OCI-LY7 (cell line): Measurements from ENCODE around the gene NR2F2. TPM values are rescaled to one million over a fixed set of nuclear protein-coding genes. Genes with fewer than 3 reads are reported as not detected.

Source experiments
- BruUV-seq: library from RNA; stranded (reverse); fragments of 400-500 nt; replicated peaks from 2 replicates; lab custom pipeline; 2021; lab: Mats Ljungman, UMichigan
- CTCF ChIA-PET: fragments of 300-600 bp; sonication (Branson Sonifier 250); formaldehyde crosslinking; loops from one replicate; lab custom pipeline; 2022; ENCODE audit warnings: antibody characterized with exemption; ENCODE audit not compliant: unreplicated experiment; lab: Charles Lee
- POLR2A ChIA-PET: fragments of 300-600 bp; sonication (Branson Sonifier 250); formaldehyde crosslinking; loops from one replicate; lab custom pipeline; 2022; ENCODE audit warnings: antibody characterized with exemption; lab: Charles Lee
- DNase-seq: peaks from one replicate; pipeline ENCODE4 v3.0.0-alpha.2; 2015; ENCODE audit warnings: low spot score
- H2AFZ ChIP-seq: fragments of 200-600 bp; sonication (generic), shearing (Covaris generic); 2 replicates; pipeline ENCODE4 v1.6.1; 2014; ENCODE audit warnings: mild to moderate bottlenecking, antibody characterized with exemption, low read length, moderate library complexity
- H3K27ac ChIP-seq: fragments of 200-600 bp; sonication (generic); 2 replicates; pipeline ENCODE4 v1.5.1; 2014; ENCODE audit warnings: mixed run types, low read depth, mild to moderate bottlenecking, moderate library complexity, low read length, inconsistent platforms; ENCODE audit not compliant: poor library complexity, severe bottlenecking
- H3K36me3 ChIP-seq: fragments of 200-600 bp; sonication (generic); 2 replicates; pipeline ENCODE4 v1.6.1; 2014; ENCODE audit warnings: mild to moderate bottlenecking, antibody characterized with exemption, low read length, moderate library complexity, mixed read lengths; ENCODE audit not compliant: insufficient read depth
- H3K4me1 ChIP-seq: fragments of 200-600 bp; sonication (generic); 2 replicates; pipeline ENCODE4 v1.5.1; 2014; ENCODE audit warnings: mild to moderate bottlenecking, low read length; ENCODE audit not compliant: insufficient read depth, poor library complexity, severe bottlenecking
- H3K4me2 ChIP-seq: fragments of 200-600 bp; sonication (generic); 2 replicates; pipeline ENCODE4 v1.6.1; 2014; ENCODE audit warnings: mild to moderate bottlenecking, low read length
- H3K4me3 ChIP-seq: fragments of 200-600 bp; sonication (generic); 2 replicates; pipeline ENCODE4 v1.5.1; 2014; ENCODE audit warnings: mild to moderate bottlenecking, low read depth, low read length; ENCODE audit not compliant: poor library complexity, severe bottlenecking
- H3K79me2 ChIP-seq: fragments of 200-600 bp; sonication (generic); 2 replicates; pipeline ENCODE4 v1.6.1; 2016; ENCODE audit warnings: low read depth, mild to moderate bottlenecking, low read length, moderate library complexity, mixed read lengths; ENCODE audit not compliant: insufficient read depth
- H3K9me2 ChIP-seq: fragments of 200-600 bp; sonication (generic); 2 replicates; pipeline ENCODE4 v1.6.1; 2016; ENCODE audit warnings: mild to moderate bottlenecking, low read length, mixed read lengths; ENCODE audit not compliant: insufficient read depth
- H3K9me3 ChIP-seq: fragments of 200-600 bp; sonication (generic); 2 replicates; pipeline ENCODE4 v1.6.1; 2014; ENCODE audit warnings: mild to moderate bottlenecking, mixed run types, low read length, mixed read lengths
- H4K20me1 ChIP-seq: fragments of 200-600 bp; sonication (generic); 2 replicates; pipeline ENCODE4 v1.6.1; 2014; ENCODE audit warnings: mild to moderate bottlenecking, antibody characterized with exemption, low read length, moderate library complexity, mixed read lengths; ENCODE audit not compliant: insufficient read depth
- EZH2phosphoT487 ChIP-seq: fragments of 200-600 bp; sonication (generic); IDR thresholded peaks from 2 replicates; pipeline ENCODE4 v1.6.1; 2018; ENCODE audit warnings: low read depth, borderline replicate concordance, mild to moderate bottlenecking, mixed run types, antibody characterized with exemption, low read length, moderate library complexity, mixed read lengths
- intact Hi-C: fragments of 100-400 bp; cut with micrococcal nuclease; formaldehyde crosslinking; loops from one replicate; pipeline ENCODE4 v1.10.0; 2022; ENCODE audit not compliant: unreplicated experiment
- total RNA-seq, 2 experiments: library from RNA; depleted of rRNA in 1 of 2; stranded (reverse); fragments of >200 nt in 1 of 2; shearing (Covaris generic) in 1 of 2; gene quantifications; 2 replicates each; pipeline ENCODE4 v1.2.3, GENCODE V29; 2014 to 2022
- TF ChIP-seq, protein P1 (sequence below): fragments of 200-600 bp; sonication (generic); conservative IDR thresholded peaks from 2 replicates; pipeline ENCODE4 v1.5.1; 2014; ENCODE audit warnings: mild to moderate bottlenecking, antibody characterized with exemption, low read length, moderate library complexity, mixed read lengths

NR2F2 gene
- total RNA-seq, 2 experiments from 2014 or later = not detected

DNA sequence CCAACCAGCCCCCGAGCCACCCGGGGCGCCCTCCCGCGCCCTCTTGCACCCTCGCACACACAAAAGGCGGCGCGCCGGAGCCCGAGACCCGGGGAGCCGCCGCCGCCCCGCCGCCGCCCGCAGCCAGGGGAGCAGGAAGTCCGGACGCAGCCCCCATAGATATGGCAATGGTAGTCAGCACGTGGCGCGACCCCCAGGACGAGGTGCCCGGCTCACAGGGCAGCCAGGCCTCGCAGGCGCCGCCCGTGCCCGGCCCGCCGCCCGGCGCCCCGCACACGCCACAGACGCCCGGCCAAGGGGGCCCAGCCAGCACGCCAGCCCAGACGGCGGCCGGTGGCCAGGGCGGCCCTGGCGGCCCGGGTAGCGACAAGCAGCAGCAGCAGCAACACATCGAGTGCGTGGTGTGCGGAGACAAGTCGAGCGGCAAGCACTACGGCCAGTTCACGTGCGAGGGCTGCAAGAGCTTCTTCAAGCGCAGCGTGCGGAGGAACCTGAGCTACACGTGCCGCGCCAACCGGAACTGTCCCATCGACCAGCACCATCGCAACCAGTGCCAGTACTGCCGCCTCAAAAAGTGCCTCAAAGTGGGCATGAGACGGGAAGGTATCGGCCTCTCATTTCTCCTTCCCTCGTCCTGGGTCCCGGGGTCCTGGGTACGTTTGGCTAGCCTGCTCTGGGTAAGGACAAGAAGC is 1.6 kb downstream of the NR2F2 start:
- Histone ChIP-seq H3K4me2 (no peak overlapping the region), H3K4me1 (no peaks in the 10 kb centered on the region), H3K9me3 (no peaks in the 10 kb centered on the region), H3K4me3 (no peak overlapping the region), H3K9me2 (no peaks in the 10 kb centered on the region), H3K27ac (no peak overlapping the region), H4K20me1 (no peaks in the 10 kb centered on the region), H3K79me2 (no peaks in the 10 kb centered on the region), H3K36me3 (no peaks in the 10 kb centered on the region), H2AFZ (no peak overlapping the region)
- no peak for TF ChIP-seq EZH2phosphoT487
- TF ChIP-seq, protein P1, sequence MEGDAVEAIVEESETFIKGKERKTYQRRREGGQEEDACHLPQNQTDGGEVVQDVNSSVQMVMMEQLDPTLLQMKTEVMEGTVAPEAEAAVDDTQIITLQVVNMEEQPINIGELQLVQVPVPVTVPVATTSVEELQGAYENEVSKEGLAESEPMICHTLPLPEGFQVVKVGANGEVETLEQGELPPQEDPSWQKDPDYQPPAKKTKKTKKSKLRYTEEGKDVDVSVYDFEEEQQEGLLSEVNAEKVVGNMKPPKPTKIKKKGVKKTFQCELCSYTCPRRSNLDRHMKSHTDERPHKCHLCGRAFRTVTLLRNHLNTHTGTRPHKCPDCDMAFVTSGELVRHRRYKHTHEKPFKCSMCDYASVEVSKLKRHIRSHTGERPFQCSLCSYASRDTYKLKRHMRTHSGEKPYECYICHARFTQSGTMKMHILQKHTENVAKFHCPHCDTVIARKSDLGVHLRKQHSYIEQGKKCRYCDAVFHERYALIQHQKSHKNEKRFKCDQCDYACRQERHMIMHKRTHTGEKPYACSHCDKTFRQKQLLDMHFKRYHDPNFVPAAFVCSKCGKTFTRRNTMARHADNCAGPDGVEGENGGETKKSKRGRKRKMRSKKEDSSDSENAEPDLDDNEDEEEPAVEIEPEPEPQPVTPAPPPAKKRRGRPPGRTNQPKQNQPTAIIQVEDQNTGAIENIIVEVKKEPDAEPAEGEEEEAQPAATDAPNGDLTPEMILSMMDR = no peak
- intact Hi-C loops = no loop called here
- CTCF ChIA-PET = no interaction called here
- POLR2A ChIA-PET = no interaction called here
- BruUV-seq = no TSS peak
- no peak for DNase-seq

DNA sequence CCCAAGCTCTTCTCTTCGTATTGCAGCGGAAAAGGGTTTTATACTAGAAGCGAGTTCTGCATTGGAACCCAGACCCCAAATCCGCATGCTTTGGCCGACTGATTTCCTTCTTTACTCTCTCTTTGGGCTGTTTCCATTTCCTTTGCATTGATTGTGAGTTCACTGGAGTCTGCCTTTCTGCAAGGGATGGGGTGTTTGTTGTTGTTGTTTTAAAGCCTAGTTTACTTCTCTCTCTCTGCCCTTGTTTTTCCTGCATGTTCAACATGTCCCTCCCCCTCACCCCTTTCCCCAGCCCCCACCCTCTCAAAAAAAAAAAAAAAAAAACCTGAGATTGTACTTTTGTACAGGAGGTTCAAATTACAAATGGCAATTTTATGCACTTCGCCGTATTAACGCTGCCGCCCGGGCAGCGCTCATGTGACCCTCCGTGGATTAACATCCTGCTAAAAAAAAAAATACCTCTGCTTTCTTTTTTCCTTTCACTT is 2.2 kb downstream of the NR2F2 start:
- TF ChIP-seq, protein P1 = no peak
- TF ChIP-seq EZH2phosphoT487 = no peak
- H3K4me2 ChIP-seq = no peak overlapping the region
- no peak overlapping the region for H3K27ac ChIP-seq
- intact Hi-C loops = no loop called here
- no peak overlapping the region for H2AFZ ChIP-seq
- no peaks in the 10 kb centered on the region for H4K20me1 ChIP-seq
- no peak for DNase-seq
- ChIA-PET POLR2A (no interaction called here), CTCF (no interaction called here)
- no peaks in the 10 kb centered on the region for H3K36me3 ChIP-seq
- H3K4me3 ChIP-seq = no peak overlapping the region
- H3K4me1 ChIP-seq = no peaks in the 10 kb centered on the region
- H3K79me2 ChIP-seq = no peaks in the 10 kb centered on the region
- no peaks in the 10 kb centered on the region for H3K9me2 ChIP-seq
- no TSS peak for BruUV-seq
- no peaks in the 10 kb centered on the region for H3K9me3 ChIP-seq
